Activated T-helper 17 cell treated with anti-CD3 and anti-CD28 coated beads, Interleukin-2, amount 50 U/mL, for 72 hours (primary cell): ENCODE measurements around the gene ANKDD1B. TPM values are rescaled to one million over a fixed set of nuclear protein-coding genes. Genes with fewer than 3 reads are reported as not detected.
"Not testable (repeated sequence)": the region's sequence is repeated elsewhere in the genome, so short reads cannot be mapped to it uniquely, and the experiment has no call there.

Experiments
- ATAC-seq: fragments of 150-1000 bp; cut with Tn5 transposase; replicated peaks from 2 replicates; pipeline ENCODE4 v1.10.0; 2021; ENCODE audit warnings: mild to moderate bottlenecking, moderate library complexity
- H3K27ac Mint-ChIP-seq: one replicate; pipeline ENCODE4 v1.8.0; 2022; ENCODE audit warnings: mixed read lengths
- H3K27me3 Mint-ChIP-seq: one replicate; pipeline ENCODE4 v1.8.0; 2022; ENCODE audit warnings: mixed read lengths
- H3K36me3 Mint-ChIP-seq: one replicate; pipeline ENCODE4 v1.8.0; 2022; ENCODE audit warnings: low read depth, mild to moderate bottlenecking, mixed read lengths
- H3K4me1 Mint-ChIP-seq: one replicate; pipeline ENCODE4 v1.8.0; 2022; ENCODE audit warnings: mixed read lengths
- H3K4me3 Mint-ChIP-seq: one replicate; pipeline ENCODE4 v1.8.0; 2022; ENCODE audit warnings: mild to moderate bottlenecking, mixed read lengths
- H3K9me3 Mint-ChIP-seq: one replicate; pipeline ENCODE4 v1.8.0; 2022; ENCODE audit warnings: mixed read lengths
- total RNA-seq, 2 donors: library from RNA; stranded (reverse); gene quantifications; one replicate each; pipeline ENCODE4 v1.2.3, GENCODE V29; 2022

The ANKDD1B gene
- total RNA-seq, 2 donors from 2014 or later = 0.34 to 0.35 TPM

DNA sequence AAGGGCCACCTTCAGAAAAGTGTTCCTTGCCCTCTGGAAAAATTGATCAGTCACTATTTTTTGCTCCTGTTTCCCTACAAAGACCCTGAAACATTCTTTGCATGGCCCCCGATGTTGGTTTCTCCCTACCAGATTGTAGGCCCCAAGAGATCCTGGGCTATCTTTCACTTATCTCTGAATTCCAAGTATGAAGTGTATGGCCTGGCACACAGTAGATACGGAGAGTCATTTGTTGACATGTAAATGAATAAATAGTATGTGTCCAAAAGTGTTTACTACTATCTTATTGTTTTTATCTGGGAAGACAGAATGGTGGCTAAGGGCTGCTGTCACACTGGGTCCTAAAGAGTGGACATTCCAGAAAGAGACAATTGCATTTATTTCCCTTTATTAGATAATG, 7.4 kb upstream of the ANKDD1B start:
- no peak overlapping the region for H3K27ac Mint-ChIP-seq
- peaks cover 9% of the 10 kb centered on the region for H3K4me1 Mint-ChIP-seq
- H3K27me3 Mint-ChIP-seq = no peaks in the 10 kb centered on the region
- no peak for ATAC-seq
- no peak overlapping the region for H3K4me3 Mint-ChIP-seq
- H3K9me3 Mint-ChIP-seq = no peaks in the 10 kb centered on the region
- peaks cover 61% of the 10 kb centered on the region for H3K36me3 Mint-ChIP-seq

DNA sequence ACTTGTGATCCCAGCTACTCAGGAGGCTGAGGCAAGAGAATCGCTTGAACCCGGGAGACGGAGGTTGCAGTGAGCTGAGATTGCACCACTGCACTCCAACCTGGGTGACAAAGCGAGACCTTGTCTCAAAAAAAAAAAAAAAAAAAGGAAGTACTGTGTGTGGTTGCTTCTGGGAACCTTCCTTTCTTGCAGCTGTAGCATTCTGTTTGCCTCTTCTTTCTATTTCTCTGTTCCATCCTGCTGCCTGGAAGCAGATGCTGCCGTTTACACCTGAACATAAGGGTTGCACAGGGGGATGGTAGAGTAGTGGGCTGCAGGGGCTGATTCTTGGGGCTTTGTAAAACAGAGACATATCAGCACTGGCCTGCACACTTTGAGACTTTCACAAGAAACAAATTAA, 3.9 kb upstream of the ANKDD1B start:
- H3K9me3 Mint-ChIP-seq, ATAC-seq, H3K27ac Mint-ChIP-seq, H3K27me3 Mint-ChIP-seq, H3K4me3 Mint-ChIP-seq, H3K4me1 Mint-ChIP-seq: not testable (repeated sequence)
- peaks cover 47% of the 10 kb centered on the region for H3K36me3 Mint-ChIP-seq

DNA sequence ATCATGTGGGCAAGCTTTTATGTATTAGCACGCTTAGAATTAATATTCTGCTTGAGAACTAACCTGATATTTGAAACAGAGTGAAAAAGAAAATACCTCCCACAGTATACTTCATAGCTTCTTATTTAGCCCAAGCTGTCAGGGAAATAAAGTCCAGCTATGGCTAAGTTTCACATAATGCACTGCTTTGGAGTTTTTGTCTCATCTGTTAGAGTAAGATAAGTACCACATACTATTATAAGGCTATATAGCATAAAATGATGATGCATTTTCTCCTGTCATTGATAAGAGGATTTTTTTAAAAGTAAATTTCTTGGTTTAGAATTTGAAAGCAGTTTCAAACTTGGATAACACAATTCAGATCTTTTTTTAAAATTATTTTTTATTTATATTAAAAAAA, 2.4 kb upstream of the ANKDD1B start:
- H3K4me3 Mint-ChIP-seq = no peak overlapping the region
- ATAC-seq = no peak
- peaks cover 32% of the 10 kb centered on the region for H3K36me3 Mint-ChIP-seq
- no peaks in the 10 kb centered on the region for H3K9me3 Mint-ChIP-seq
- H3K4me1 Mint-ChIP-seq = peaks cover 2% of the 10 kb centered on the region
- peaks cover 7% of the 10 kb centered on the region for H3K27me3 Mint-ChIP-seq
- H3K27ac Mint-ChIP-seq = no peak overlapping the region

DNA sequence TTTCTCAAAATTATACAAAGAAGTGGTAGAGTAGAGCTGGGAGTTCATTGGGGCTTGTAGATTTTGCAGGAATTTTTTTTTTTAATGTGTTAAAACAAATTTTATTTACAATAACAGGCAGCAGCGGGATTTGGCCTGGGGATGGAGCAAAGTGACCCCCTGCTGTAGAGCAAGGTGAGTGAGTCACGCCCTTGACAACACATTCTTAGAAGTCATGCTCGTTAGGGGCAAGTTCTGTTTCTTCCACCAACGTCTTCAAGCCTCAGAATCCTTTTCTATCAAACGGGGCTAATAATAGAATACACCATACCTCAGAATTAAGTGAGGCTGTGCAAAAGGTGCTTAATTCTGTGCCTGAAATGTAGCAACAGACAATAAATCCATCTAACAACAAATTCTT, 1.1 kb upstream of the ANKDD1B start:
- H3K4me1 Mint-ChIP-seq = no peaks in the 10 kb centered on the region
- ATAC-seq = no peak
- H3K27ac Mint-ChIP-seq = no peak overlapping the region
- peaks cover 7% of the 10 kb centered on the region for H3K27me3 Mint-ChIP-seq
- peaks cover 28% of the 10 kb centered on the region for H3K36me3 Mint-ChIP-seq
- no peak overlapping the region for H3K4me3 Mint-ChIP-seq
- no peaks in the 10 kb centered on the region for H3K9me3 Mint-ChIP-seq

DNA sequence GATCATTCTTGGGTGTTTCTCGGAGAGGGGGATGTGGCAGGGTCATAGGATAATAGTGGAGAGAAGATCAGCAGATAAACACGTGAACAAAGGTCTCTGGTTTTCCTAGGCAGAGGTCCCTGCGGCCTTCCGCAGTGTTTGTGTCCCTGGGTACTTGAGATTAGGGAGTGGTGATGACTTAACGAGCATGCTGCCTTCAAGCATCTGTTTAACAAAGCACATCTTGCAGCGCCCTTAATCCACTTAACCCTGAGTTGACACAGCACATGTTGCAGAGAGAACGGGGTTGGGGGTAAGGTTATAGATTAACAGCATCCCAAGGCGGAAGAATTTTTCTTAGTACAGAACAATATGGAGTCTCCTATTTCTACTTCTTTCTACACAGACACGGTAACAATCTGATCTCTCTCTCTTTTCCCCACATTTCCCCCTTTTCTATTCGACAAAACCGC, 368 bp upstream of the ANKDD1B start:
- ATAC-seq, H3K27ac Mint-ChIP-seq, H3K4me1 Mint-ChIP-seq, H3K9me3 Mint-ChIP-seq, H3K27me3 Mint-ChIP-seq: not testable (repeated sequence)
- peak overlapping the region; percentile 2 for H3K4me3 Mint-ChIP-seq
- H3K36me3 Mint-ChIP-seq = peaks cover 28% of the 10 kb centered on the region

- Mint-ChIP-seq H3K27ac (no peak overlapping the region), H3K4me1 (no peaks in the 10 kb centered on the region), H3K4me3 (no peak overlapping the region), H3K27me3 (peaks cover 7% of the 10 kb centered on the region), H3K9me3 (no peaks in the 10 kb centered on the region), H3K36me3 (peaks cover 23% of the 10 kb centered on the region)
- ATAC-seq = no peak
Observed at GRCh38 chr5:75612226-75612569, 945 bp downstream of the ANKDD1B start.

DNA sequence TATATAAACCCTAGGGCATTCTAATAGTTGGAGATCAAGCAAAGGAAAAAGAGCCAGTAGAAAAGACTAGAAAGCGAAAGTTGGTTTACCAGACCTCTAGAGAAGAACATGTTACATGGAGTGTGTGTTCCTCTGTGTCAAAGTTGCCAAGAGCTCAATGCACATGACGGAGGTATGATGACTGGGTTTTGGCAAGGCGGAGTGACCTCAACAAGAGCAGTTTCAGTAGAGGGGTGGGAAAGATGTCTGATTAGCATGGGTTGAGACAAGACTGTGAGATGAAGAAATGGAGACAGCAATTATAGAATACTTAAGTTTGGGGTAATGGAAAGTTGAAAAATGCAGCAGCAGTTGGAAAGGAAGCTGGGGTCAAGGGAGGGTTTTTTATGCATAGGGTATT, 1.6 kb downstream of the ANKDD1B start:
- H3K36me3 Mint-ChIP-seq = peaks cover 17% of the 10 kb centered on the region
- H3K27me3 Mint-ChIP-seq = peaks cover 7% of the 10 kb centered on the region
- no peaks in the 10 kb centered on the region for H3K4me1 Mint-ChIP-seq
- H3K27ac Mint-ChIP-seq = no peak overlapping the region
- H3K4me3 Mint-ChIP-seq = no peak overlapping the region
- H3K9me3 Mint-ChIP-seq = no peaks in the 10 kb centered on the region
- ATAC-seq = no peak

GRCh38 chr5:75614176-75614575, 2.9 kb downstream of the ANKDD1B start:
- no peak overlapping the region for H3K27ac Mint-ChIP-seq
- no peak for ATAC-seq
- peaks cover 7% of the 10 kb centered on the region for H3K27me3 Mint-ChIP-seq
- H3K9me3 Mint-ChIP-seq = no peaks in the 10 kb centered on the region
- H3K4me3 Mint-ChIP-seq = no peak overlapping the region
- no peaks in the 10 kb centered on the region for H3K4me1 Mint-ChIP-seq
- peaks cover 10% of the 10 kb centered on the region for H3K36me3 Mint-ChIP-seq

- Mint-ChIP-seq H3K27me3 (no peaks in the 10 kb centered on the region), H3K4me1 (no peaks in the 10 kb centered on the region), H3K4me3 (no peak overlapping the region), H3K27ac (no peak overlapping the region), H3K36me3 (no peaks in the 10 kb centered on the region), H3K9me3 (no peaks in the 10 kb centered on the region)
- ATAC-seq = no peak
Observed at GRCh38 chr5:75616371-75616881, 5.2 kb downstream of the ANKDD1B start.

DNA sequence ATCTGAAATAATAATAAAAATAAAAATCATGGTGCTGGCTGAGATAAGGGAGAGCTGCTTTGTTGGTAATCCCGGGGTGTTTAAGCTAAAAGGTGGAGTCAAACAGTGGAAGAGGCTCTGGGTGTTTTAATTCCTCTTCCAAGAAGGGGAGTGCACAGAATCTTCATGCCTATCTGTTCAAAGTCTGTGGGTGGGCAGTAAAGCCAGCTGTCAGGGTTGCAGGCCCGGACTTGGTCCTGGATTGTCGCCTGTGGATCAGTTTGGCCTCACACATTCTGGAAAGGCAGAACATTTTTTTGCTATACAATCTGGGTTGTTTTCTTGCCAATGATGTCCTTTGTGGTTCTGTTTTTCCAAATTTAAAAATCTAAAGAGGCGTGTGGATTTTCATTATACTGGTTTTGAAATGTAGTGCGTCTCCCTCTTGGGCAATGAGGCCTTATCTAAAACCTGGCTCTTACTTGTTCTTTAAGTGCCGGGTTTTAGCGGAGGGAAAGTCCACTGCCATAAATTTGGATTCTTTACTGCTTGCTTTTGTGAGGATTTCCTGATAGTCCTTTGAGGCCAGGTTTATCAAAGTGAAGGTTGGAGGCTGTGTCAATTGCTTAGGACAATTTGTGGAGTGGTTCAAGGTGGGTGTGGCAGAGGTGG, 5.8 kb downstream of the ANKDD1B start:
- H3K9me3 Mint-ChIP-seq = no peaks in the 10 kb centered on the region
- H3K4me3 Mint-ChIP-seq = no peak overlapping the region
- no peak overlapping the region for H3K27ac Mint-ChIP-seq
- H3K36me3 Mint-ChIP-seq = no peaks in the 10 kb centered on the region
- no peaks in the 10 kb centered on the region for H3K27me3 Mint-ChIP-seq
- ATAC-seq = no peak
- no peaks in the 10 kb centered on the region for H3K4me1 Mint-ChIP-seq

- Mint-ChIP-seq H3K9me3 (no peaks in the 10 kb centered on the region), H3K4me3 (no peak overlapping the region), H3K27ac (no peak overlapping the region), H3K27me3 (no peaks in the 10 kb centered on the region), H3K36me3 (no peaks in the 10 kb centered on the region), H3K4me1 (no peaks in the 10 kb centered on the region)
- no peak for ATAC-seq
Observed at GRCh38 chr5:75617736-75618352, 6.6 kb downstream of the ANKDD1B start.

GRCh38 chr5:75620184-75620959, 9.1 kb downstream of the ANKDD1B start:
- no peaks in the 10 kb centered on the region for H3K4me1 Mint-ChIP-seq
- no peak overlapping the region for H3K27ac Mint-ChIP-seq
- H3K9me3 Mint-ChIP-seq = no peaks in the 10 kb centered on the region
- no peak for ATAC-seq
- no peaks in the 10 kb centered on the region for H3K27me3 Mint-ChIP-seq
- H3K36me3 Mint-ChIP-seq = no peaks in the 10 kb centered on the region
- no peak overlapping the region for H3K4me3 Mint-ChIP-seq

DNA sequence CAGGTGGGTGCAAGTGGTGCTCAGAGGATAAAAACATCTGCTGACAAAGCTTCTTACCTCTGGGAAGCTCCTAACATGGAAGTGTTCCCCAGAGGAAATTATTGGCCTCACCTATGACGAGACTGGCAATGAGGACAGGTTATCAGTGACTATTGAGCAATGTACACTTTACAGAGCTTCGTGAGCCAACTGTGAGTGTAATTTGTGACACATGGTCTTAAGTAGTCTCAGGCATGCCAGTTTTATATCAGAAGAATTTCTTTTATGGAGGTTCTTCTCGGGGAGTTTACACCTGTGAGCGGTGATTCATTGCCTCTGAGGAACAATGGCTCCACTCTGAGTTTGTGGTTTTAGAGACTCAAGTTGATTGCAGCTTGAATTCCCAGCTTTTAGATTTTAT, 11.3 kb downstream of the ANKDD1B start:
- H3K27me3 Mint-ChIP-seq = no peaks in the 10 kb centered on the region
- ATAC-seq = no peak

DNA sequence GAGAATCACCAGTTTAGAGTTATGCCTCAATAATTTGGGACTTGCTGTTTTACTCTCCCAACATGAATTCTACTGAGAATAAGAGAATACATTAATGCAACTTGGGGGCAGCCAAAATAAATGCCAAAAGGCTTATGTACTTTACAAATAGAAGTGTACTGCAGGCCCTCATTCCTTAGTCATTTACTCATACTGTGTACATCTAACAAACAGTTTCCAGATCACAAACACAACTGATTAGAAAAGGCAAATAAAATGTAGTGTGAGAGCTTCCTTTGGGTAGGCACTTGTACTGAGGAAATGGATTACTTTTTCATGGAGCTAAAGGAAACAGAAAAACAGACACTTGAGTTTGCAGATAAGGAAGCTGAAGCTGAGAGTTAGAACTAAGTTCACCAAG, 12.6 kb downstream of the ANKDD1B start:
- Mint-ChIP-seq H3K4me1 (no peaks in the 10 kb centered on the region), H3K4me3 (no peak overlapping the region), H3K27ac (no peak overlapping the region), H3K9me3 (no peaks in the 10 kb centered on the region), H3K36me3 (no peaks in the 10 kb centered on the region), H3K27me3 (no peaks in the 10 kb centered on the region)
- ATAC-seq = no peak

More for the DNA sequence above, 11.3 kb downstream of the ANKDD1B start:
- Mint-ChIP-seq H3K4me3 (no peak overlapping the region), H3K27ac (no peak overlapping the region), H3K36me3 (no peaks in the 10 kb centered on the region), H3K4me1 (no peaks in the 10 kb centered on the region), H3K9me3 (no peaks in the 10 kb centered on the region)

- Mint-ChIP-seq H3K36me3 (no peaks in the 10 kb centered on the region), H3K4me1 (no peaks in the 10 kb centered on the region), H3K9me3 (no peaks in the 10 kb centered on the region), H3K27ac (no peak overlapping the region), H3K4me3 (no peak overlapping the region), H3K27me3 (no peaks in the 10 kb centered on the region)
- no peak for ATAC-seq
Observed at GRCh38 chr5:75626959-75627358, 15.7 kb downstream of the ANKDD1B start.
